ENCODE data around the gene FSTL1. TPM values are rescaled to one million over a fixed set of nuclear protein-coding genes. Genes with fewer than 3 reads are reported as not detected.

The FSTL1 gene
- total RNA-seq, 1 experiment from 2014 or later: 656 TPM

- DNase-seq: peak; percentile 4
- peaks cover 7% of the 10 kb centered on the region for H3K27me3 ChIP-seq
- no peaks in the 10 kb centered on the region for H3K9me3 ChIP-seq
- H3K4me3 ChIP-seq: no peak overlapping the region
- no peaks in the 10 kb centered on the region for H3K36me3 ChIP-seq
Observed at GRCh38 chr3:120364821-120365220, 86.0 kb downstream of the FSTL1 start.

GRCh38 chr3:120364101-120364500 lies 86.7 kb downstream of the FSTL1 start:
- no peak for DNase-seq
- Histone ChIP-seq H3K9me3 (no peaks in the 10 kb centered on the region), H3K27me3 (peaks cover 7% of the 10 kb centered on the region), H3K36me3 (no peaks in the 10 kb centered on the region), H3K4me3 (no peak overlapping the region)

GRCh38 chr3:120357807-120358206 lies 93.0 kb downstream of the FSTL1 start:
- Histone ChIP-seq H3K27me3 (peaks cover 10% of the 10 kb centered on the region), H3K9me3 (no peaks in the 10 kb centered on the region), H3K36me3 (no peaks in the 10 kb centered on the region), H3K4me3 (no peak overlapping the region)
- no peak for DNase-seq

GRCh38 chr3:120355486-120355885 lies 95.3 kb downstream of the FSTL1 start:
- DNase-seq: no peak
- no peaks in the 10 kb centered on the region for H3K36me3 ChIP-seq
- H3K27me3 ChIP-seq: peaks cover 10% of the 10 kb centered on the region
- no peaks in the 10 kb centered on the region for H3K9me3 ChIP-seq
- no peak overlapping the region for H3K4me3 ChIP-seq

- peaks cover 10% of the 10 kb centered on the region for H3K27me3 ChIP-seq
- DNase-seq: no peak
- H3K9me3 ChIP-seq: no peaks in the 10 kb centered on the region
- peaks cover 2% of the 10 kb centered on the region; the same call in 1 of the 2 replicates for H3K36me3 ChIP-seq
- no peak overlapping the region for H3K4me3 ChIP-seq
Observed at GRCh38 chr3:120353463-120353862, 97.3 kb downstream of the FSTL1 start.

GRCh38 chr3:120352017-120352416 lies 98.8 kb downstream of the FSTL1 start:
- H3K36me3 ChIP-seq: peaks cover 10% of the 10 kb centered on the region
- peaks cover 7% of the 10 kb centered on the region for H3K27me3 ChIP-seq
- no peak overlapping the region for H3K4me3 ChIP-seq
- H3K9me3 ChIP-seq: no peaks in the 10 kb centered on the region
- DNase-seq: no peak

GRCh38 chr3:120350401-120350941 lies 100.3 kb downstream of the FSTL1 start:
- Histone ChIP-seq H3K36me3 (peaks cover 26% of the 10 kb centered on the region), H3K9me3 (no peaks in the 10 kb centered on the region), H3K4me3 (peak overlapping the region; percentile 89), H3K27me3 (no peaks in the 10 kb centered on the region; the same call in none of the 2 replicates)
- peak; percentile 63 for DNase-seq

- H3K36me3 ChIP-seq: peaks cover 32% of the 10 kb centered on the region
- no peaks in the 10 kb centered on the region for H3K9me3 ChIP-seq
- H3K4me3 ChIP-seq: peak overlapping the region; percentile 89
- no peak for DNase-seq
- no peaks in the 10 kb centered on the region; the same call in none of the 2 replicates for H3K27me3 ChIP-seq
Observed at GRCh38 chr3:120349855-120350125, 101.0 kb downstream of the FSTL1 start.

GRCh38 chr3:120348991-120349854 lies 101.6 kb downstream of the FSTL1 start, which contains the start of gene LRRC58:
TSS of gene LRRC58 (minus strand) at chr3:120349354. CDS start at chr3:120349243, 111 bp downstream.
- peaks cover 37% of the 10 kb centered on the region for H3K36me3 ChIP-seq
- H3K27me3 ChIP-seq: no peaks in the 10 kb centered on the region
- no peaks in the 10 kb centered on the region for H3K9me3 ChIP-seq
- H3K4me3 ChIP-seq: peak within 1 kb of the TSS; percentile 89
- peak; percentile 96 for DNase-seq

- DNase-seq: no peak
- H3K9me3 ChIP-seq: peaks cover 2% of the 10 kb centered on the region; the same call in 1 of the 2 replicates
- H3K27me3 ChIP-seq: no peaks in the 10 kb centered on the region
- peaks cover 46% of the 10 kb centered on the region for H3K36me3 ChIP-seq
- H3K4me3 ChIP-seq: peak overlapping the region; percentile 89
Observed at GRCh38 chr3:120348065-120348990, 102.5 kb downstream of the FSTL1 start.

- no peak overlapping the region for H3K4me3 ChIP-seq
- H3K27me3 ChIP-seq: no peaks in the 10 kb centered on the region
- no peak for DNase-seq
- peaks cover 84% of the 10 kb centered on the region for H3K36me3 ChIP-seq
- H3K9me3 ChIP-seq: peaks cover 20% of the 10 kb centered on the region
Observed at GRCh38 chr3:120344349-120344748, 106.4 kb downstream of the FSTL1 start.

Other genes with a start within 250 kb of the FSTL1 start
- gene GPR156, start 165.8 kb downstream of the FSTL1 start, total RNA-seq (2014; rRNA removed; shearing (Covaris generic); ENCODE audit: low replicate concordance): 0.91 and 1.1 TPM in 2 replicates
- 23.2 and 37.0 TPM in 2 replicates for gene LRRC58, start 101.6 kb downstream of the FSTL1 start, total RNA-seq (2014; rRNA removed; shearing (Covaris generic); ENCODE audit: low replicate concordance)
- gene NDUFB4, start 145.3 kb upstream of the FSTL1 start, total RNA-seq (2014; rRNA removed; shearing (Covaris generic); ENCODE audit: low replicate concordance): 190 and 205 TPM in 2 replicates
- gene HGD, start 231.2 kb upstream of the FSTL1 start, total RNA-seq (2014; rRNA removed; shearing (Covaris generic); ENCODE audit: low replicate concordance): not detected in 2 replicates